Thyroid gland (tissue), 4 donors: ENCODE data around the gene PLA2G6.

Experiments
- CTCF ChIP-seq, 6 experiments: fragments of 200-600 bp in 3 of 6; fragments of 450-650 bp in 3 of 6; sonication (generic) in 3 of 6; IDR thresholded peaks; one replicate each; pipeline ENCODE4 v1.5.1; 2016 to 2019; ENCODE audit warnings: antibody characterized with exemption in 6 of 6, mild to moderate bottlenecking in 2 of 6, inconsistent platforms in 1 of 6, moderate library complexity in 1 of 6
- POLR2A ChIP-seq, 2 donors: fragments of 450-650 bp; IDR thresholded peaks; one replicate each; pipeline ENCODE4 v1.6.1; 2017; ENCODE audit warnings: antibody characterized with exemption in 2 of 2, mild to moderate bottlenecking in 2 of 2, moderate library complexity in 1 of 2

- TF ChIP-seq POLR2A (IDR thresholded peaks at IDR 0.05) (no peak), CTCF (IDR thresholded peaks at IDR 0.05) (no peak)
These were observed 96.1 kb downstream of the PLA2G6 start for GRCh38 chr22:38085501-38085900.
